GM12878 (cell line): Measurements from ENCODE around the gene SEC16A. TPM values are rescaled to one million over a fixed set of nuclear protein-coding genes. Genes with fewer than 3 reads are reported as not detected.

ENCODE experiments used
- CREB1 ChIP-seq: IDR thresholded peaks from 2 replicates; pipeline ENCODE4 v1.6.1; 2012; ENCODE audit warnings: low read depth, mild to moderate bottlenecking, inconsistent platforms
- JUNB ChIP-seq: IDR thresholded peaks from 2 replicates; pipeline ENCODE4 v1.6.1; 2016; ENCODE audit warnings: antibody characterized with exemption, mild to moderate bottlenecking
- KLF5 ChIP-seq: fragments of 450-650 bp; IDR thresholded peaks from 2 replicates; pipeline ENCODE4 v1.6.1; 2014; ENCODE audit warnings: mild to moderate bottlenecking; ENCODE audit not compliant: partially characterized antibody
- LARP7 ChIP-seq: fragments of 450-650 bp; IDR thresholded peaks from 2 replicates; pipeline ENCODE4 v1.6.1; 2017; ENCODE audit warnings: mild to moderate bottlenecking
- NFYA ChIP-seq: IDR thresholded peaks from 2 replicates; pipeline ENCODE4 v1.6.1; 2011; ENCODE audit warnings: low read depth, mild to moderate bottlenecking, low read length, improper control_type of control experiment, borderline replicate concordance
- SRF ChIP-seq, 2 experiments: IDR thresholded peaks; 2 replicates each; pipeline ENCODE4 v1.6.1; 2011; ENCODE audit warnings: low read depth in 2 of 2, low read length in 2 of 2, mild to moderate bottlenecking in 1 of 2, moderate library complexity in 1 of 2
- YBX1 ChIP-seq: fragments of 450-650 bp; IDR thresholded peaks from 2 replicates; pipeline ENCODE4 v1.6.1; 2016; ENCODE audit warnings: antibody characterized with exemption
- polyA plus RNA-seq, 11 experiments: library from polyadenylated mRNA; depleted of rRNA in 4 of 11; unstranded in 6 of 11; stranded (reverse) in 5 of 11; fragments of >200 nt; fragmentation: Nextera tagmentation in 4 of 11; fragmentation: Illumina TruSeq in 1 of 11; extraction: Ambion mirVana in 4 of 11; extraction: Trizol in 1 of 11; gene quantifications; 1 replicate in 1 of 11; 2 replicates in 10 of 11; pipeline versions ENCODE4 v1.2.1 to v1.2.3, GENCODE V29; 2011 to 2016; ENCODE audit warnings: inconsistent platforms in 2 of 11, missing spikeins in 2 of 11, low read depth in 1 of 11
- total RNA-seq, 4 experiments: library from RNA; depleted of rRNA in 3 of 4; stranded (reverse); fragments of >200 nt in 3 of 4; fragmentation: Illumina TruSeq in 1 of 4; extraction: Trizol in 1 of 4; gene quantifications; 2 replicates each; pipeline versions ENCODE4 v1.2.1 to v1.2.3, GENCODE V29; 2013 to 2021
- TF ChIP-seq, protein P1 (sequence below): IDR thresholded peaks from 2 replicates; pipeline ENCODE4 v1.6.1; 2012; ENCODE audit warnings: mild to moderate bottlenecking, low read depth, low read length
- TF ChIP-seq, protein P2 (sequence below): IDR thresholded peaks from 2 replicates; pipeline ENCODE4 v1.6.1; 2012; ENCODE audit warnings: low read length, inconsistent platforms
- TF ChIP-seq, protein P3 (sequence below): fragments of 150-350 bp; IDR thresholded peaks from 2 replicates; pipeline ENCODE4 v1.6.1; 2016; ENCODE audit warnings: low read depth, low read length

SEC16A gene
- total and polyA plus RNA-seq, 10 of the 15 experiments (the other 5 are each of a cell fraction or from before 2014, with no cell fraction given) = 9.9 to 59.1 (median 21.7) TPM

DNA sequence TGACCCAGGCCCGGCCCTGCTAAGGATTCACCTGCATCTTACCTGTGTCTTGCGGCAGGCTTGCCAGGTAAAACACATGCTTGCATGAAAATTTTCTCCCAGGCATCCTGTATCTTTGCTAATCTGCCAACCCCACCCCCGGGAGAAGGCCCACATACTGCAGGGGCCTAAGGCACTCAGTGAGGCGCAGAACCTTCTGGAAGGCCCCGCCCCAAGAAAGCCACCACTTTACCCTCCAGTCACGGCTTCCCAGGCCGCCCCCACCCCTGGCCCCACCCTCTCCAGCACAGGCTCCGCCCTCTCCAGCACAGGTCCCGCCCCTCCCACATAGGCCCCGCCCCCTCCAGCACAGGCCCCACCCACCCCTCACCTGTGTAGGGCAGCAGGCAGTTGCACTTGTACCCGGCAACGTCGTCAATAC lies 29.8 kb upstream of the SEC16A start (continued):
- TF ChIP-seq, protein P1, sequence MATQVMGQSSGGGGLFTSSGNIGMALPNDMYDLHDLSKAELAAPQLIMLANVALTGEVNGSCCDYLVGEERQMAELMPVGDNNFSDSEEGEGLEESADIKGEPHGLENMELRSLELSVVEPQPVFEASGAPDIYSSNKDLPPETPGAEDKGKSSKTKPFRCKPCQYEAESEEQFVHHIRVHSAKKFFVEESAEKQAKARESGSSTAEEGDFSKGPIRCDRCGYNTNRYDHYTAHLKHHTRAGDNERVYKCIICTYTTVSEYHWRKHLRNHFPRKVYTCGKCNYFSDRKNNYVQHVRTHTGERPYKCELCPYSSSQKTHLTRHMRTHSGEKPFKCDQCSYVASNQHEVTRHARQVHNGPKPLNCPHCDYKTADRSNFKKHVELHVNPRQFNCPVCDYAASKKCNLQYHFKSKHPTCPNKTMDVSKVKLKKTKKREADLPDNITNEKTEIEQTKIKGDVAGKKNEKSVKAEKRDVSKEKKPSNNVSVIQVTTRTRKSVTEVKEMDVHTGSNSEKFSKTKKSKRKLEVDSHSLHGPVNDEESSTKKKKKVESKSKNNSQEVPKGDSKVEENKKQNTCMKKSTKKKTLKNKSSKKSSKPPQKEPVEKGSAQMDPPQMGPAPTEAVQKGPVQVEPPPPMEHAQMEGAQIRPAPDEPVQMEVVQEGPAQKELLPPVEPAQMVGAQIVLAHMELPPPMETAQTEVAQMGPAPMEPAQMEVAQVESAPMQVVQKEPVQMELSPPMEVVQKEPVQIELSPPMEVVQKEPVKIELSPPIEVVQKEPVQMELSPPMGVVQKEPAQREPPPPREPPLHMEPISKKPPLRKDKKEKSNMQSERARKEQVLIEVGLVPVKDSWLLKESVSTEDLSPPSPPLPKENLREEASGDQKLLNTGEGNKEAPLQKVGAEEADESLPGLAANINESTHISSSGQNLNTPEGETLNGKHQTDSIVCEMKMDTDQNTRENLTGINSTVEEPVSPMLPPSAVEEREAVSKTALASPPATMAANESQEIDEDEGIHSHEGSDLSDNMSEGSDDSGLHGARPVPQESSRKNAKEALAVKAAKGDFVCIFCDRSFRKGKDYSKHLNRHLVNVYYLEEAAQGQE = no peak
- no peak for TF ChIP-seq LARP7
- no peak for TF ChIP-seq KLF5
- TF ChIP-seq, protein P2, sequence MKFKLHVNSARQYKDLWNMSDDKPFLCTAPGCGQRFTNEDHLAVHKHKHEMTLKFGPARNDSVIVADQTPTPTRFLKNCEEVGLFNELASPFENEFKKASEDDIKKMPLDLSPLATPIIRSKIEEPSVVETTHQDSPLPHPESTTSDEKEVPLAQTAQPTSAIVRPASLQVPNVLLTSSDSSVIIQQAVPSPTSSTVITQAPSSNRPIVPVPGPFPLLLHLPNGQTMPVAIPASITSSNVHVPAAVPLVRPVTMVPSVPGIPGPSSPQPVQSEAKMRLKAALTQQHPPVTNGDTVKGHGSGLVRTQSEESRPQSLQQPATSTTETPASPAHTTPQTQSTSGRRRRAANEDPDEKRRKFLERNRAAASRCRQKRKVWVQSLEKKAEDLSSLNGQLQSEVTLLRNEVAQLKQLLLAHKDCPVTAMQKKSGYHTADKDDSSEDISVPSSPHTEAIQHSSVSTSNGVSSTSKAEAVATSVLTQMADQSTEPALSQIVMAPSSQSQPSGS = no peak
- no peak for TF ChIP-seq CREB1
- TF ChIP-seq JUNB = no peak
- TF ChIP-seq NFYA = no peak
- TF ChIP-seq YBX1 = no peak
- no peak for TF ChIP-seq SRF (IDR thresholded peaks at IDR 0.05; ENCODE audit: low read depth in 2 of 2, low read length in 2 of 2)
- TF ChIP-seq, protein P3, sequence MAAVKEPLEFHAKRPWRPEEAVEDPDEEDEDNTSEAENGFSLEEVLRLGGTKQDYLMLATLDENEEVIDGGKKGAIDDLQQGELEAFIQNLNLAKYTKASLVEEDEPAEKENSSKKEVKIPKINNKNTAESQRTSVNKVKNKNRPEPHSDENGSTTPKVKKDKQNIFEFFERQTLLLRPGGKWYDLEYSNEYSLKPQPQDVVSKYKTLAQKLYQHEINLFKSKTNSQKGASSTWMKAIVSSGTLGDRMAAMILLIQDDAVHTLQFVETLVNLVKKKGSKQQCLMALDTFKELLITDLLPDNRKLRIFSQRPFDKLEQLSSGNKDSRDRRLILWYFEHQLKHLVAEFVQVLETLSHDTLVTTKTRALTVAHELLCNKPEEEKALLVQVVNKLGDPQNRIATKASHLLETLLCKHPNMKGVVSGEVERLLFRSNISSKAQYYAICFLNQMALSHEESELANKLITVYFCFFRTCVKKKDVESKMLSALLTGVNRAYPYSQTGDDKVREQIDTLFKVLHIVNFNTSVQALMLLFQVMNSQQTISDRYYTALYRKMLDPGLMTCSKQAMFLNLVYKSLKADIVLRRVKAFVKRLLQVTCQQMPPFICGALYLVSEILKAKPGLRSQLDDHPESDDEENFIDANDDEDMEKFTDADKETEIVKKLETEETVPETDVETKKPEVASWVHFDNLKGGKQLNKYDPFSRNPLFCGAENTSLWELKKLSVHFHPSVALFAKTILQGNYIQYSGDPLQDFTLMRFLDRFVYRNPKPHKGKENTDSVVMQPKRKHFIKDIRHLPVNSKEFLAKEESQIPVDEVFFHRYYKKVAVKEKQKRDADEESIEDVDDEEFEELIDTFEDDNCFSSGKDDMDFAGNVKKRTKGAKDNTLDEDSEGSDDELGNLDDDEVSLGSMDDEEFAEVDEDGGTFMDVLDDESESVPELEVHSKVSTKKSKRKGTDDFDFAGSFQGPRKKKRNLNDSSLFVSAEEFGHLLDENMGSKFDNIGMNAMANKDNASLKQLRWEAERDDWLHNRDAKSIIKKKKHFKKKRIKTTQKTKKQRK = no peak
